NCI-H1105 treated with DMSO at 0.1 percent for 48 hours (cell line): ENCODE measurements around the gene ZC3H12D.
A peak's percentile ranks its signal among the peaks of the same experiment; 100 is the strongest.

Source experiments
- DNase-seq: peaks from one replicate; lab custom pipeline; 2025; lab: John Stamatoyannopoulos, UW

ZC3H12D gene

GRCh38 chr6:149443411-149444181 lies 41.2 kb downstream of the ZC3H12D start:
- no peak for DNase-seq

DNA sequence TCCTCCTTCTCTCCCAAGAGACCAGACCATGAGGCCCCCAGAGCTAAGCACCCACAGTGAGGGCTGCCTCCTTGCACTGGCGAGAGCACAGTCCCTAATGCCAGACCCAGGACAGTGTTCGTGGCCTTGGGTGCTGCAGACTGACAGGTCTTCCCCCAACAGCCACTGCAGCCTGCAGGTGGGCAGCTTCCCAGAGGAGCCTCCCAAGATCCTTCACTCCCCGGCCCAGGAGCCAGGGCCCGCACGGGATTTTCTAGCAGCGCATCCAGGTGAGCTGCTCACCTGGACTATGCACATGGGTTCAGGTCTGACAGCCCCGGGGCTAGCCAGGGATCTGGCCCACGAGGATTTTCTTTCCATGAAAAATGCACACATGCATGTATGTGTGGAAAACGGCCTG lies 43.1 kb downstream of the ZC3H12D start:
- no peak for DNase-seq

GRCh38 chr6:149440735-149441671 lies 43.8 kb downstream of the ZC3H12D start:
- DNase-seq = no peak

DNA sequence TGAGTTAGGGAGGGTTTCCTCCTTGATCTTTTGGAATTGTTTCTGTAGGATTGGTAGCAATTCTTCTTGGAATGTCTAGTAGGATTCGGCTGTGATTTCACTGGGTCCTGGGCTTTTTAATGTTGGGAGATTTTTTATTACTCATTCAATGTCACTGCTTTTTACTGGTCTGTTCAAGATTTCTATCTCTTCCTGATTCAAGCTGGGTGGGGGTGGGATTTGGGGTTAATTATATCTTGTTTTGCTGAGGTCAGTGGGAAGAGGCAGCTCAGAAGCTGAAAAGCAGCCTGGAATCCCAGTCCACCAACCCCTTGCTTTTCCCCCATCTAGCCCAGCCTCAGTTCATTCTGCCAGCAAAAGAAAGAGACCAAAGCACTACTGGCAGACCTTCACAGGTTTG lies 45.2 kb downstream of the ZC3H12D start:
- DNase-seq = no peak

GRCh38 chr6:149438855-149439254 lies 46.0 kb downstream of the ZC3H12D start:
- no peak for DNase-seq

GRCh38 chr6:149437212-149437611 lies 47.6 kb downstream of the ZC3H12D start:
- DNase-seq = no peak

- DNase-seq = no peak
Measured at GRCh38 chr6:149436647-149437046, 48.2 kb downstream of the ZC3H12D start.

- DNase-seq = no peak
Measured at GRCh38 chr6:149435919-149436586, 48.8 kb downstream of the ZC3H12D start.

- DNase-seq = no peak
Measured at GRCh38 chr6:149433881-149434280, 50.9 kb downstream of the ZC3H12D start.

GRCh38 chr6:149433405-149433804 lies 51.4 kb downstream of the ZC3H12D start:
- no peak for DNase-seq

GRCh38 chr6:149431905-149432775 lies 52.7 kb downstream of the ZC3H12D start:
- DNase-seq = peak; percentile 84

GRCh38 chr6:149429427-149430360 lies 55.1 kb downstream of the ZC3H12D start:
- no peak for DNase-seq

DNA sequence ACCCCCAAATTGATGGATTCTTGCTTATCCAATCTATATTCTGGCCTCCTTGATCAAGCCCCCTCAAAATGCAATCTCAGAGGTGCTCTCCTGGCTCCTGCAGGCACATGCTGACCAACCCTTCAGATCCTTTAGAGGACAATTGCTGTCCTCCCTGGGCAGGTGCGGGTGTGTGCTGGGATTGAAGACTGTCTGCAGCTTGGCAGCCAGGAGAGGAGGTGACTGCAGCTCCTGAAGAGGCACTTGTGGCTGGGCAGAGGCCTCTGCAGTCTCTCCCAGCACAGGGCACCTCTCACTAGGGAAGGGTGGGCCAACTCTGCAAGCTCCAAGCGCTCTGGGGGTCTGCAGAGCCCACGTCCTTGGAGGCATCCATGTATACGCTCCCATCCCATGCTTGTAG lies 56.2 kb downstream of the ZC3H12D start:
- no peak for DNase-seq

DNA sequence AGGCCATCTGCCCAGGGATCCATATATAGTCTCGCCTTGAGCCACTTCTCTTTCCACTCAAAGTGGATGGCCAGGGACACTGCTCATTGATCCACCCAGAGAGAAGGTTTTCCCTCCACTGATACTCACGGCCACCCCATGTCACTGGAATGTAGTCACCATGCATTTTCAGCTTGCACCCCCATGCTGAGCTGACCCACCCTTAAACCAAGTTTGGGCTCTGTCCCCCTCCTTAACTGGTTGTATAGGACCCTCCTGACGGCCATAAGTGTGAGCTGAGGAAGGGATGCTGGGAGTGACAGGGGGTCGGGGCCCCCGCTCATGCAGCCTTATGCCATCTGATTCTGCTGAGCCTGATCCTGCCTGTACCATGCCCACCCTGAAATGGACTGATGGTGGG lies 59.1 kb downstream of the ZC3H12D start:
- DNase-seq = no peak

- DNase-seq = no peak
Measured at GRCh38 chr6:149425224-149425623, 59.6 kb downstream of the ZC3H12D start.

GRCh38 chr6:149423964-149424440 lies 60.8 kb downstream of the ZC3H12D start:
- DNase-seq = no peak

DNA sequence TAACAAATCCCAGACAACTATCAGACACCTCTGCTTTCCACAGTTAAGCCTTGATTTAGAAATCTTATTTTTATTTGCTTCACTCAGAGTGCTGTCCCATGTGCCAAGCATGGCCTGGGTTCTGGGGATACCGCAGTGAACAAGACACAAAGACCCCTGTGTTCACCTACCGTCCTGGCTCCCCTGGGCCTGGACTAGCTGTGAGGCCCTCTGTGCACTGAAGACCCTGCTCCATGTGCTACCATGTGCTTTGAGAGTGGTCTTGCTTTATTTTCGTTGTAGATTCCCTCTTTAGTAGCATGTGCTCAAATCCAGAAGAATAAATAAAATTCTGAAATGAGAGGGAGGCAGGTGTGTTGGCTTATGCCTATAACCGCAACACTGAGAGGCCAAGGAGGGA lies 62.2 kb downstream of the ZC3H12D start:
- DNase-seq = no peak

DNA sequence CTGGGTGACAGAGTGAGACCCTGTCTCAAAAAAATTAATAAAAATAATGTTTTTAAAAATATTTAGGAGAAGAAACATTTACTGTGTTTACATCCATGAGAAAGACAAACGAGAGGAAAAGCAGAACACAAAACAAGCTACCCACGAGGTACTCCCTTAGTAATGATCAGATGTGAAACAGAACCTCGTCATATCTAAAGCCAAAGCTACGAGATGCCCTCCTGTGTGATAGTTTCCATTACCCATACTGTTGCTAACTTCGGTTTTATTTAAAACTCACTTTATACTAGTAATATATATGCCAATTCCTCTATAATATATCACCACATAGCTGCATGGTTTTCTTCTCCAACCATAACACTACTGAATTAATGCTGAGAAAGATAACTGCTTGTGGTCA lies 63.7 kb downstream of the ZC3H12D start:
- DNase-seq = no peak

DNA sequence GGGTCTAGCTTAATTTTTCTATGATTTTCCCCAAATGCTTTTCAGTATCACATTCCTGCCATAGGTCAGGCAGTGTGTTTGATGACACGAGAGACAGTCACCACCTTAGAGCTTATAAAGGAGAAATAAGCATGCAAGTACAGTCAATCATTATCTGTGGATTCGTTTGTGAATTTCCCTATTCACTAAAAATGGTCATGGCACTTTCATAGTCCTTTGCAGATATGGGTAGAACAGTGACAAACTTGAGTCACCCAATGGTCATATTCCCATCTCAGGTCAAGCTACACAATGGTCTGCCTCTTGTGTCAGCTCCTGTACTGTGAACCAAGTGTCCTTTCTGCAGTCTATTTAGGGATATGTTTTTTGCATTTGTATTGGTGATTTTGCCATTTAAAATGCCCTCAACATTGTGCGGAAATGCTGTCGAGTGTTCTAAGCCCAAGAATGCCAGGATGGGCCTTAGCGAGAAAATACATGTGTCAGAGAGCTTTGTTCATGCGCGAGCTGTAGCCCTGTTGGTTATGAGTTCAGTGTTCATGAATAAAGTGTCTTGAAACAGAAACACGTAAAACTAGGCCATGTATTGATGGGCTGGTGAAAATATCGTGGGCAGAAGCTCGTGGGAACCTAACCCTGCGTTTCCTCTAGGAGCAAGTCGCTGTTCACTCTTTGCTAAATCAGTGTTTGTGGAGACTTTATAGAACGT lies 65.0 kb downstream of the ZC3H12D start:
- no peak for DNase-seq

GRCh38 chr6:149414821-149415220 lies 70.0 kb downstream of the ZC3H12D start:
- DNase-seq = no peak
